IPS-18a (cell line): ENCODE results near the gene MED10.

Experiments used
- H3K27ac ChIP-seq: one replicate; pipeline ENCODE4 v1.5.1; 2013; ENCODE audit warnings: low read length
- H3K27me3 ChIP-seq: one replicate; pipeline ENCODE4 v1.6.1; 2013; ENCODE audit warnings: mild to moderate bottlenecking, low read length; ENCODE audit not compliant: control insufficient read depth, insufficient read depth
- H3K36me3 ChIP-seq: one replicate; pipeline ENCODE4 v1.6.1; 2013; ENCODE audit warnings: low read depth, low read length; ENCODE audit not compliant: control insufficient read depth
- H3K4me1 ChIP-seq: one replicate; pipeline ENCODE4 v1.6.1; 2013; ENCODE audit warnings: low read depth, low read length; ENCODE audit not compliant: control insufficient read depth
- H3K4me3 ChIP-seq: one replicate; pipeline ENCODE4 v1.5.1; 2013; ENCODE audit warnings: low read length
- H3K9ac ChIP-seq: one replicate; pipeline ENCODE4 v1.6.1; 2013; ENCODE audit warnings: mild to moderate bottlenecking, low read length, moderate library complexity
- H3K9me3 ChIP-seq: one replicate; pipeline ENCODE4 v1.6.1; 2013; ENCODE audit warnings: low read depth, low read length; ENCODE audit not compliant: control insufficient read depth

MED10 gene

DNA sequence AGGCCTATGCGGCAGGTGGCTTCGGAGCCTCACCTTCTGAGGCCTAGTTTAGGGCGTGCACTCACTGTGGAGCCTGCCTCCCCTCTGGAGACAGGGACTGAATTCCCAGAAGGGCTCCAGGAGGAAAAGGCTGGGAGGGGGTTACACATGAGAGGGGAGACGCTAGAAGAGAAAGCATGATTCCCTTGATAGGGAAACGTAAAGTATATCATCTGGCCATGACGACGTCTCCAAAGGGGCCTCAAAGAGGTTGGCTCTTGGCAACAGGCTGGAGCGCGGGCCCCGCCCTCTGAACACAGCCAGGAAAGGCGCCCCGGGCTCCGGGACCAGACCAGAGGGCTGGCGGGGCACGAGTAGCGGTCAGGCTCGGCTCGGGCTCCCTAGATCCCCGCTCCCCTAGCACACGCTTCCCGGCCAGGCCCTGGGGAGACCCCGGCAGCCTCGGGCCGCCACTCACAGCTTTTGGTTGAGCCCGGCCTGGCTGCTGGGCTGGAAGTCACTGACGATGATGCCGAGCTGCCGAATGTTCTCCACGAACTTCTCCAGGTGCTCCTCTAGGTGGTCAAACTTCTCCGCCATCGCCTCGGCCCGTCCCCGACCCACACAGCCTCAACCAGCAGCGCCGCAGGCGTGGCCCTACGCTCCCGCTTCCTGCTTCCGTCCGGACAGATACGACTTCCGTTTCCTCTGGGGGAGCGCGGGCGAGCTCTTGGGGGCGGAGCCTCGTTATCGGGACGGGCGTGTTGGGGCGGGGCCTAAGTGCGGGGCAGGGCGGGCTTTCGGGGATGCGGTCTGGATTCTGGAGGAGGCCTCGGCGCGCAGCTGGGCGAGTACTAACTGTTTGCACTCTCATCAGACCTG, at the start of gene MED10:
Gene MED10, minus strand, starts transcription at position 643 of the 861 bp plus-strand sequence. Its CDS starts 64 bp downstream, at position 579.
- H3K27me3 ChIP-seq = no peaks in the 10 kb centered on the region
- peaks cover 10% of the 10 kb centered on the region for H3K4me1 ChIP-seq
- peaks cover 35% of the 10 kb centered on the region for H3K36me3 ChIP-seq
- H3K4me3 ChIP-seq = peak within 1 kb of the TSS; percentile 90
- H3K27ac ChIP-seq = no peak within 1 kb of the TSS
- peak within 1 kb of the TSS; percentile 64 for H3K9ac ChIP-seq
- no peaks in the 10 kb centered on the region for H3K9me3 ChIP-seq

DNA sequence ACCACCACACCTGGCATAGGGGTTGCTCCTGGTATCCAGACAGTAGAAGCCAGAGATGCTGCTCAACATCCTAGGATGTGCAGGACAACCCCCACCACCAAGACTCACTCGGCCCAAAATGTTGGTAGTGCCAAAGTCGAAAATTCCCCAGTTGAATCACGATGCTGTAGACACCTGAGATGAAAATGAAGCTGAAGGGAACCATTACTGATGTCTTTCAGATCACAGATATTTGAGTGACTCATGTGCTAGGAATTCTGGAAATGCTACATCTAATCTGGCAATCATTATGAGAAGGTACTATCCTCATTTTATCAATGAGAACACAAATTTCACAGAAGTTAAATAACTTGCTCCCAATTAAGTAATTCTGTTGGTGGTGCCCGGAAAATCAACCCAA, 49.3 kb upstream of the MED10 start:
- Histone ChIP-seq H3K27ac (no peak overlapping the region), H3K9ac (no peak overlapping the region), H3K36me3 (no peaks in the 10 kb centered on the region), H3K4me1 (no peaks in the 10 kb centered on the region), H3K4me3 (no peak overlapping the region), H3K27me3 (no peaks in the 10 kb centered on the region), H3K9me3 (no peaks in the 10 kb centered on the region)

- H3K36me3 ChIP-seq = no peaks in the 10 kb centered on the region
- H3K27ac ChIP-seq = no peak overlapping the region
- no peak overlapping the region for H3K9ac ChIP-seq
- no peak overlapping the region for H3K4me3 ChIP-seq
- H3K9me3 ChIP-seq = no peaks in the 10 kb centered on the region
- no peaks in the 10 kb centered on the region for H3K27me3 ChIP-seq
- H3K4me1 ChIP-seq = no peaks in the 10 kb centered on the region
These were observed 46.4 kb upstream of the MED10 start for GRCh38 chr5:6424700-6425099.

GRCh38 chr5:6424110-6424659, 45.8 kb upstream of the MED10 start:
- Histone ChIP-seq H3K9me3 (no peaks in the 10 kb centered on the region), H3K9ac (no peak overlapping the region), H3K4me1 (no peaks in the 10 kb centered on the region), H3K36me3 (no peaks in the 10 kb centered on the region), H3K4me3 (no peak overlapping the region), H3K27me3 (no peaks in the 10 kb centered on the region), H3K27ac (no peak overlapping the region)

DNA sequence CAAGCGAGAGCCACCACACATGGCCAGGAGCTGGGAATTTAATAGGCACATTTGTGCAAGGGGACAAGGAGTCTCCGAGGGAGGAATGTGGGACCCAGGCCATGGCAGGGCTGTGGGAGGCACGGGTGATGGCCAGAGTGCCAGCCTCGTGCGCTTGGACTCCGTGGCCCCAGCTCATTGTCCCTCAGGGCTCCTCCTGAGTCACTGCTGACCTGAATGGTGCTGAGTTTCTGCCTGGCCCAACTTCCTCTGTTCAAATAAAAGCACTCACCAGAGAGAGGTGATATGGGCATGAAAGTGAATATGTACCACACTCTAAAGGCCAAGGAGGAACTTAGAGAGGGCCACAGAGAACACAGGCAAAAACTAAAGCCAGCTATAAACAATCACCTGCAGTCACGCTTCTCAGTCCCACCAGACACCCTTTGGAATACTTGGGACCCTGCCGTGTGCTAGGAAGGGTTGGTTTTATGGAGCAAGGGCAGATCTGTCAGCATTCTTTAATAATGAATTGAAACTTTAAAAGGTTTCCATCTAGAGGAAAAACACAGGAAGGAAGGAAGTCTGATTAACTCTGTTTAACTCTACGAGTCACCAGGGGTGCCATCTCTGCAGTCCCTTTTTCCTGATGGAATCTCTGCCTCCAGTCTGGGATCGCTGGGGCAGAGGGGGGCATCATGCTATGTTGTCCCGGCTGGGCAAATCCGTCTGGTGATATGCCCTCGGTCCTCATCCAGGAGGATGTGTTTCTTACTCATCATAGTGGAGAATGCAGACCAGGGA, 45.2 kb upstream of the MED10 start:
- H3K27ac ChIP-seq = no peak overlapping the region
- H3K9ac ChIP-seq = no peak overlapping the region
- no peaks in the 10 kb centered on the region for H3K27me3 ChIP-seq
- H3K9me3 ChIP-seq = no peaks in the 10 kb centered on the region
- no peaks in the 10 kb centered on the region for H3K4me1 ChIP-seq
- no peak overlapping the region for H3K4me3 ChIP-seq
- H3K36me3 ChIP-seq = no peaks in the 10 kb centered on the region

DNA sequence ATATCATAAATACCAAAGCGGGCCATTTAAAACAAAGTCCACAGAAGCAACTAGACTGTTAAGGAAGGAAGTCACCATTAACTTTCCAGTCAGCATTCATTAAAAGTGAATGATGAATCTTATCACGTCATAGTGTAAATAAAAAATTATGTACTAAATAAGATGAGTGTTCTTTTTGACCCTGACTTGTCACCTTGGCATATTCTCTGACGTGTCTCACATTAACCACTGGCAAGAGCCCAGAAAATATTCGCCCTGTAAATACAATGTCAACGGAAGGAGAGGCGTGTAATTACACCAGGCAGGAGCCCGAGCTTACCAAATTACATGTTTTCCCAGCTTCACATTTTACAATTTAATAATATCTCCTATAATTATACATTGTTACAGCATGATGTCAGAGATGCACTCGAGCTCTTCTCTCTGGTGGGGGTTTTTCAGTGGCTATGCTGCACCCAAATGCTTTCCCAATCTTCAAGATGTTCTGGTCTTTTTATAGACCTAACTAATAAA, 41.0 kb upstream of the MED10 start:
- Histone ChIP-seq H3K36me3 (no peaks in the 10 kb centered on the region), H3K27ac (no peak overlapping the region), H3K4me3 (no peak overlapping the region), H3K4me1 (no peaks in the 10 kb centered on the region), H3K9me3 (no peaks in the 10 kb centered on the region), H3K27me3 (no peaks in the 10 kb centered on the region), H3K9ac (no peak overlapping the region)

DNA sequence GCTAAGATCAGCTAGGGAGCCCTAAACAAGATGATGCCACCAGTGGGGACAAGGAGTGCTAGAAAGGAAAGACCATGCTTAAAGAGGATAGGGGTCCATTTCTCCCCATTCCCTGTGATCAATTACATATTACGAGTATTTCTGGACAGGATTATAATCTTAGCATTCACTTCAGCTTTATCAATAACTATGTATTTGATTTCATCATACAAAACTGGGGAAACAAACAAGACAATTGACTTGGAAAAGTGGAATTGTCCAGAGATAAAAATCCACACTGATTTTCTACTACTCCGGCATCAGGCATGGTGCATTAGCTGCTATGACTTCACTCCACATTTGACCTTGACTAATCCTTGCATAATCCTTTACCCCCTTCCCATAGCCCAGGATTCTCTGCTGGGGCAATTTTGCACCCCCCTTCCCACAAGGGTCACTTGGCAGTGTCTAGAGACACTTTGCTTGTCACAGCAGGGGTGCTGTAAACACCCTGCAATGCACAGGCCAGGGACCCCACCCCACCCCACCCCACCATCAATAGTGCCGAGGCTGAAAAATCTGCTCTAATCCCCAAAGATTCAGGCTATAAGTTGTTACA, 40.4 kb upstream of the MED10 start:
- Histone ChIP-seq H3K27ac (no peak overlapping the region), H3K9me3 (no peaks in the 10 kb centered on the region)

DNA sequence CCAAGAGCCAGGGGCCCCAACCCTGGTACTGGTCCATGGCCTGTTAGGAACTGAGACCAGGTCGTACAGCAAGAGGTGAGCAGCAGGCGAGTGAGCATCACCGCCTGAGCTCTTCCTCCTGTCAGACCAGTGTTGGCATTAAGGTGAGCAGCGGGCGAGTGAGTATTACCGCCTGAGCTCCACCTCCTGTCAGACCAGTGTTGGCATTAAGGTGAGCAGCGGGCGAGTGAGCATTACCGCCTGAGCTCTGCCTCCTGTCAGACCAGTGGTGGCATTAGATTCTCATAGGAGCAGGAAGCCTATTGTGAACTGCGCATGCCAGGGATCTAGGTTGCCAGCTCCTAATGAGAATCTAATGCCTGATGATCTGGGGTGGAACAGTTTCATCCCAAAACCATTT, 39.3 kb upstream of the MED10 start:
- H3K4me1 ChIP-seq = no peaks in the 10 kb centered on the region
- no peak overlapping the region for H3K9ac ChIP-seq
- H3K4me3 ChIP-seq = no peak overlapping the region
- H3K27me3 ChIP-seq = no peaks in the 10 kb centered on the region
- no peaks in the 10 kb centered on the region for H3K36me3 ChIP-seq
- no peak overlapping the region for H3K27ac ChIP-seq
- no peaks in the 10 kb centered on the region for H3K9me3 ChIP-seq

More for the DNA sequence above, 40.4 kb upstream of the MED10 start:
- H3K9ac ChIP-seq = no peak overlapping the region
- H3K4me1 ChIP-seq = no peaks in the 10 kb centered on the region
- H3K27me3 ChIP-seq = no peaks in the 10 kb centered on the region
- no peaks in the 10 kb centered on the region for H3K36me3 ChIP-seq
- no peak overlapping the region for H3K4me3 ChIP-seq

- Histone ChIP-seq H3K36me3 (no peaks in the 10 kb centered on the region), H3K9me3 (no peaks in the 10 kb centered on the region), H3K27me3 (no peaks in the 10 kb centered on the region), H3K27ac (no peak overlapping the region), H3K4me1 (no peaks in the 10 kb centered on the region), H3K9ac (no peak overlapping the region), H3K4me3 (no peak overlapping the region)
These were observed 34.5 kb upstream of the MED10 start for GRCh38 chr5:6412811-6413210.

- H3K27me3 ChIP-seq = no peaks in the 10 kb centered on the region
- no peak overlapping the region for H3K4me3 ChIP-seq
- H3K36me3 ChIP-seq = no peaks in the 10 kb centered on the region
- no peaks in the 10 kb centered on the region for H3K4me1 ChIP-seq
- H3K27ac ChIP-seq = no peak overlapping the region
- H3K9ac ChIP-seq = no peak overlapping the region
- H3K9me3 ChIP-seq = no peaks in the 10 kb centered on the region
These were observed 32.8 kb upstream of the MED10 start for GRCh38 chr5:6411141-6411540.

GRCh38 chr5:6410421-6410820, 32.1 kb upstream of the MED10 start:
- Histone ChIP-seq H3K9me3 (no peaks in the 10 kb centered on the region), H3K9ac (no peak overlapping the region), H3K27ac (no peak overlapping the region), H3K4me1 (no peaks in the 10 kb centered on the region), H3K27me3 (no peaks in the 10 kb centered on the region), H3K36me3 (no peaks in the 10 kb centered on the region), H3K4me3 (no peak overlapping the region)
